Retinal pigment epithelial cell (primary cell): ENCODE results near the gene IL15.

Source experiments
- DNase-seq: peaks from one replicate; pipeline ENCODE4 v3.0.0-alpha.2; 2010; ENCODE audit warnings: low read depth
- H3K4me3 ChIP-seq: 2 replicates; pipeline ENCODE4 v1.5.1; 2011; ENCODE audit warnings: mild to moderate bottlenecking, low read length, control low read depth, moderate library complexity
- TF ChIP-seq, protein P1 (sequence below): conservative IDR thresholded peaks from 2 replicates; pipeline ENCODE4 v1.5.1; 2011; ENCODE audit warnings: low read depth, low read length, control low read depth, inconsistent platforms

Gene IL15

DNA sequence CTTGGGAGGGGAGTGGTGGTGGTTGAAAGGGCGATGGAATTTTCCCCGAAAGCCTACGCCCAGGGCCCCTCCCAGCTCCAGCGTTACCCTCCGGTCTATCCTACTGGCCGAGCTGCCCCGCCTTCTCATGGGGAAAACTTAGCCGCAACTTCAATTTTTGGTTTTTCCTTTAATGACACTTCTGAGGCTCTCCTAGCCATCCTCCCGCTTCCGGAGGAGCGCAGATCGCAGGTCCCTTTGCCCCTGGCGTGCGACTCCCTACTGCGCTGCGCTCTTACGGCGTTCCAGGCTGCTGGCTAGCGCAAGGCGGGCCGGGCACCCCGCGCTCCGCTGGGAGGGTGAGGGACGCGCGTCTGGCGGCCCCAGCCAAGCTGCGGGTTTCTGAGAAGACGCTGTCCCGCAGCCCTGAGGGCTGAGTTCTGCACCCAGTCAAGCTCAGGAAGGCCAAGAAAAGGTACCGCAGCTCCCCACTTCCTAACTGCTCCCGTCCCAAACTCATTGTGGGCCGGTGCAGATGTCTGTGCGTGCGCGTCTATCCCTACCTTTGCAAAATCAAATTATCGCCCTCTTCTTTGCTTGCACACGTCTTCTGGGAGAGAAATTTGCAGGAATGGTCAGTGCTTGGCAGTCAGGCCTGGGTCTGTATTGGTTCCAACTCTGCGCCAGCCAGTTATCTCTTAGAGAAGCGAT is 533 bp downstream of the IL15 start:
- DNase-seq = no peak
- peak overlapping the region; percentile 82 for H3K4me3 ChIP-seq
- TF ChIP-seq, protein P1, sequence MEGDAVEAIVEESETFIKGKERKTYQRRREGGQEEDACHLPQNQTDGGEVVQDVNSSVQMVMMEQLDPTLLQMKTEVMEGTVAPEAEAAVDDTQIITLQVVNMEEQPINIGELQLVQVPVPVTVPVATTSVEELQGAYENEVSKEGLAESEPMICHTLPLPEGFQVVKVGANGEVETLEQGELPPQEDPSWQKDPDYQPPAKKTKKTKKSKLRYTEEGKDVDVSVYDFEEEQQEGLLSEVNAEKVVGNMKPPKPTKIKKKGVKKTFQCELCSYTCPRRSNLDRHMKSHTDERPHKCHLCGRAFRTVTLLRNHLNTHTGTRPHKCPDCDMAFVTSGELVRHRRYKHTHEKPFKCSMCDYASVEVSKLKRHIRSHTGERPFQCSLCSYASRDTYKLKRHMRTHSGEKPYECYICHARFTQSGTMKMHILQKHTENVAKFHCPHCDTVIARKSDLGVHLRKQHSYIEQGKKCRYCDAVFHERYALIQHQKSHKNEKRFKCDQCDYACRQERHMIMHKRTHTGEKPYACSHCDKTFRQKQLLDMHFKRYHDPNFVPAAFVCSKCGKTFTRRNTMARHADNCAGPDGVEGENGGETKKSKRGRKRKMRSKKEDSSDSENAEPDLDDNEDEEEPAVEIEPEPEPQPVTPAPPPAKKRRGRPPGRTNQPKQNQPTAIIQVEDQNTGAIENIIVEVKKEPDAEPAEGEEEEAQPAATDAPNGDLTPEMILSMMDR = no peak

DNA sequence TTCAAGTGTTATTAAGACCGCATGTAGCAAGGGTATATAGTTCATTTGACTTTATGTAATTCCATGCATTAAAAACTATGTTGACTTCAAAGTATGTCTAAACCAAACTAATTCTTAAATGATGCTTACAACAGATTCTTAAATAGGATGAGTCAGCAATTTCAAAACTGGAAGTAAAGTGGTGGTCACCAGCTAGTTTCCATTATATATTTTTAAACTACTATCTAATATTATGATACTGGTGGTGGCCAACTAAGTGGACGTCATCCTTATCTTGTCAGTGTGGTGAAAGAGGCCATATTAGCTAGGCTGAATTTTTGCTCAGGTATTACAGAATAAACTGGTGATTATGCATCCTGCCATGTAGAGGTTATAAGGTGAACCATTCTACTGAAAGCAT is 1.2 kb downstream of the IL15 start:
- TF ChIP-seq, protein P1 = no peak
- H3K4me3 ChIP-seq = peak overlapping the region; percentile 82
- DNase-seq = no peak

GRCh38 chr4:141638230-141638629 is 1.8 kb downstream of the IL15 start:
- TF ChIP-seq, protein P1 = no peak
- no peak for DNase-seq
- H3K4me3 ChIP-seq = no peak overlapping the region

GRCh38 chr4:141640696-141641095 is 4.3 kb downstream of the IL15 start:
- DNase-seq = no peak
- H3K4me3 ChIP-seq = no peak overlapping the region
- TF ChIP-seq, protein P1 = no peak

GRCh38 chr4:141642063-141642462 is 5.7 kb downstream of the IL15 start:
- no peak for DNase-seq
- H3K4me3 ChIP-seq = no peak overlapping the region
- TF ChIP-seq, protein P1 = no peak

DNA sequence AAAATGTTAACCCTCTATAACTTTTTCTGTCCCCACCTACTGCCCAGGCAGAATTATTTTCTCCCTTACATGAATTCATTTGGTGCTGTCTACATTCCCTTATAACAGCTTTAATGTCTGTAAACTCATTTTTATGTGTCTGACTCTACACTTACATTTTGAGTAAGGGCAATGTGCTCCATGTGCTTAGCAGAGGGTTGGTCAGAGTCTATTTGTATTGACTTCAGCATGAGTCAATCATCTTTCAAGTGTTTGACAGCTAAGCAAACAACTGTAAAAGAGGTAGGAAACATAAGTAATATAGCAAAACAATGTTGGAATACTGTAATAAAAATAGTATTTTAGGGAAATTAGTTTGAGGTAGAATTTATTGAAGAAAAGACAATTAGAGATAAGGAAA is 6.3 kb downstream of the IL15 start:
- TF ChIP-seq, protein P1 = no peak
- H3K4me3 ChIP-seq = no peak overlapping the region
- DNase-seq = no peak

GRCh38 chr4:141643557-141643956 is 7.2 kb downstream of the IL15 start:
- DNase-seq = peak; percentile 65
- no peak overlapping the region for H3K4me3 ChIP-seq
- TF ChIP-seq, protein P1 = no peak
